AG04449 (cell line): ENCODE data around the gene CD48.
"Not testable (repeated sequence)": the region's sequence is repeated elsewhere in the genome, so short reads cannot be mapped to it uniquely, and the experiment has no call there.

Experiments
- CTCF ChIA-PET: fragments of 350-600 bp; formaldehyde crosslinking; extraction: SDS; loops from one replicate; lab custom pipeline; 2021; ENCODE audit warnings: antibody characterized with exemption; lab: Yijun Ruan, JAX
- POLR2A ChIA-PET: fragments of 400-600, 350-600 bp; formaldehyde crosslinking; extraction: SDS; loops from one replicate; lab custom pipeline; 2020; ENCODE audit warnings: antibody characterized with exemption, inconsistent platforms; lab: Yijun Ruan, JAX
- DNase-seq: peaks from one replicate; pipeline ENCODE4 v3.0.0-alpha.2; 2010; ENCODE audit warnings: low read depth, low spot score
- H3K4me3 ChIP-seq: 2 replicates; pipeline ENCODE4 v1.5.1; 2011; ENCODE audit warnings: low read depth, mild to moderate bottlenecking, control low read depth, low read length
- CTCF ChIP-seq: IDR thresholded peaks from one replicate; pipeline ENCODE4 v1.5.1; 2011; ENCODE audit warnings: mild to moderate bottlenecking, moderate library complexity, low read length, control low read depth, inconsistent platforms; ENCODE audit not compliant: insufficient read depth; ENCODE audit errors: missing control alignments

The CD48 gene

GRCh38 chr1:160705742-160706141 lies 5.9 kb downstream of the CD48 start:
- ChIA-PET CTCF (no interaction called here), POLR2A (no interaction called here)
- no peak overlapping the region for H3K4me3 ChIP-seq
- TF ChIP-seq CTCF, result no peak
- no peak for DNase-seq

GRCh38 chr1:160705212-160705621 lies 6.4 kb downstream of the CD48 start:
- POLR2A ChIA-PET, DNase-seq, CTCF ChIA-PET, H3K4me3 ChIP-seq: not testable (repeated sequence)

- no peak for TF ChIP-seq CTCF
- DNase-seq, result no peak
- ChIA-PET CTCF (no interaction called here), POLR2A (no interaction called here)
- no peak overlapping the region for H3K4me3 ChIP-seq
These were observed 7.4 kb downstream of the CD48 start for GRCh38 chr1:160704250-160704649.

GRCh38 chr1:160702100-160702499 lies 9.5 kb downstream of the CD48 start:
- no peak overlapping the region for H3K4me3 ChIP-seq
- CTCF ChIA-PET, result no interaction called here
- TF ChIP-seq CTCF, result no peak
- DNase-seq, result no peak
- POLR2A ChIA-PET, result no interaction called here

GRCh38 chr1:160692390-160692789 lies 19.2 kb downstream of the CD48 start:
- DNase-seq, POLR2A ChIA-PET, CTCF ChIA-PET, H3K4me3 ChIP-seq: not testable (repeated sequence)

- no peak for TF ChIP-seq CTCF
- DNase-seq, result no peak
- ChIA-PET CTCF (interaction anchor here (1.0 kb wide), 1 partner anchor 10 kb away, joined by 3 read pairs; no protein-coding TSS in a partner anchor), POLR2A (no interaction called here)
- no peak overlapping the region for H3K4me3 ChIP-seq
These were observed 26.4 kb downstream of the CD48 start for GRCh38 chr1:160685266-160685665.

- no peak for DNase-seq
- no peak for TF ChIP-seq CTCF
- CTCF ChIA-PET, result interaction anchor here (1.5 to 1.8 kb wide), 2 partner anchors 9 to 268 kb away, joined by 5 read pairs; no protein-coding TSS in a partner anchor
- POLR2A ChIA-PET, result no interaction called here
- no peak overlapping the region for H3K4me3 ChIP-seq
These were observed 28.4 kb downstream of the CD48 start for GRCh38 chr1:160682983-160683865.
